GM19372 (cell line): ENCODE measurements around the gene SNRPD1.
A peak's percentile ranks its signal among the peaks of the same experiment; 100 is the strongest.
"Not testable (repeated sequence)": the region's sequence is repeated elsewhere in the genome, so short reads cannot be mapped to it uniquely, and the experiment has no call there.

Source experiments
- ATAC-seq: cut with Tn5 transposase; IDR thresholded peaks from one replicate; pipeline ENCODE4 v1.9.1; 2021; ENCODE audit warnings: mild to moderate bottlenecking, low read depth, moderate library complexity; ENCODE audit not compliant: unreplicated experiment

The SNRPD1 gene

DNA sequence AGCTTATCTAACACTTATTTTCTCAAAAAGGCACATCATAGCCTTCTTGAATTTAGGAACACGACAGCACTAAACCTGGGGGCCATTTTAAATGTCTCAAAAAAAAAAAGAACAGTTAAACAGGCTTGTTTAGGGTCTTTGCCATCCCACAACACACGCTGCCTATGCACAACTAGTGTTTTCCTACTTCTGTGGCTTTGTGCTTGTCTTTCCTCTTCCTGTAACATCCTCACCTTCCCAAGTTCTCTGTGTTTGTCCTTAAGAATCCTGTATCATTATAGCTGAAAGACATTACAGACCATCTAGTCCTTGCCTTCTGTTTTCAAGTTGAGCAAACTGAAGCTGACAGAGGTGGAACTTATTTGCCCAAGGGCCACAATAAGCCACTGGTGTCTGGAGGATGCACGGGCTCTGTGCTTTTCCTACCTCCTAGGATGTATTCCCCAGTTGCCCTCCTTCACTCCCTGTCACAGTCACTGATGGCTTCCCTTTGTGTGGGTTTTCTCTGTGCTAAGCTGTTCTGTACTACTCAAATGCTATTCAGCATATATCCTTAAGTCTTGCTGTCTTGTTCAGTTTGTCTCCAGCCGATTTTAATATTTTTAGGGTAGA is 22.6 kb downstream of the SNRPD1 start:
- no peak for ATAC-seq

DNA sequence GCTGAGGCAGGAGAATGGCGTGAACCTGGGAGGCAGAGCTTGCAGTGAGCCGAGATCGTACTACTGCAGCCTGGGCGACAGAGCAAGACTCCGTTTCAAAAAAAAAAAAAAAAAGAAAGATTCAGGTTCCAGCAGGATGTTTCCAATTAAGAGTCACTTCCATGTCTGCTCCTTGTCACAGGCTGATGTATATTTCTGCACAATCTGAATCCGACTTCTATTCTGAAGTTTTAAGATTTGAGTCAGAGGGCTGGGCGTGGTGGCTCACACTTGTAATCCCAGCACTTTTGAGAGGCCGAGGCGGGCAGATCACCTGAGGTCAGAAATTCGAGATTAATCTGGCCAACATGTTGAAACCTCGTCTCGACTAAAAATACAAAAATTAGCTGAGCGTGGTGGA is 24.7 kb downstream of the SNRPD1 start:
- no peak for ATAC-seq

DNA sequence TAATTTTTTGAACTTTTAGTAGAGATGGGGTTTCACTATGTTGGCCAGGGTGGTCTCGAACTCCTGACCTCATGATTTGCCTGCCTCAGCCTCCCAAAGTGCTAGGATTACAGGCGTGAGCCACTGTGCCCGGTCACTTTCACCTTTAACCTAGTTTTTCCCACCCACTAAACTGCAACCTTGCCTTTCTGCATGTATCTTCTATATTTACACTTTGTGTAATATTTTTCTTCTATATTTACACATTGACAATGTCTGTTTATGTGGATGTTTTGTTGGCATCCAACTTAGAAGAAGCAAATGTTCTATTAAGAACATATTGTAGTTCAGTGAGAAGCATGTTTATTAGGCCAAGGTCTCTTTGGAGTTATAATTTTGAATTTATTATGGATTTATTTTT is 26.7 kb downstream of the SNRPD1 start:
- ATAC-seq, result no peak

DNA sequence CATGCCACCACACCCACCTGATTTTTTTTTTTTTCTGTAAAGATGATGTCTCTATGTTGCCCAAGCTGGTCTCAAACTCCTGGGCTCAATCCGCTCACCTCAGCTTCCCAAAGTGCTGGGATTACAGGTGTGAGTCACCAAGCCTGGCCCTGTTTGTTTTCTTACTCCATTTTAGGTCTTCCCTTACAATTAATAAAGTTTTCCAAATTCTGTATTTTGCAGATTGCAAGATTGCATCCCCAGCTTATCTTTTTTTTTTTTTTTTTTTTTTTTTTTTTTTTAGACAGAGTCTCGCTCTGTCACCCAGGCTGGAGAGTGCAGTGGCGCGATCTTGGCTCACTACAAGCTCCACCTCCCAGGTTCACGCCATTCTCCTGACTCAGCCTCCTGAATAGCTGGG is 28.3 kb downstream of the SNRPD1 start:
- ATAC-seq, result not testable (repeated sequence)

DNA sequence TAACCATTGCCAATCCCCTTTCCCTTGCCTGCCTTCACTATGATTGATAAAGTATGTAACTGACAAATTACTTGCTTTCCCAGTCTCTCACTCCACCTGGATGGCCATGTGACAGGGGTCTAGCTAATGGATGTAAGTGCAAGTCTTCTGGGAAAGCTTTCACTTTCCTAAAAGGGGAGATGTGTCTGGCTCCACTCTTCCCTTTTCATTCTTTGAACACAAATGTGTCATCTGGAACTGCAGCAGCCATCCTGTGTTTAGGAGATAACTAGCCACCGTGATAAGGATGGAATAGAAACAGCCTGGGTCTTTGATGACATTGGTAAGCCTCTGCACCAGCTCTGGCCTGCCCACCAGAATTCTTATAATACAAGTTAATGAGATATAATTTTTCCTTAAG is 38.2 kb downstream of the SNRPD1 start:
- no peak for ATAC-seq

DNA sequence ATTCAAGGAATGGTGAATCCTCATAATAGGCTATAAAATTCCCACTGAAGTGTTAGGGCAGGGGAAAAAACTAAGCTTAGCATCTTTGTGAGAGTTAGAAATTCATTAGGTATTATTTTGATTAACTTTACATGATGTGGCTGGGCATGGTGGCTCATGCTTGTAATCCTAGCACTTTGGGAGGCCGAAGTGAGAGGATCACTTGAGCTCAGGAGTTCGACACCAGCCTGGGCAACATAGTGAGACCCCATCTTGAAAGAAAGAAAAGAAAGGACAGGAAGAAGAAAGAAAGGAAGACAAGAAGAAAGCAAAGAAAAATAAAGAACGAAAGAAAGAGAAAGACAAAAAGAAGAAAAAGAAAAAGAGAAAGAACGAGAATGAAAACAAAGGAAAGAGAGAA is 40.0 kb downstream of the SNRPD1 start:
- ATAC-seq, result no peak

DNA sequence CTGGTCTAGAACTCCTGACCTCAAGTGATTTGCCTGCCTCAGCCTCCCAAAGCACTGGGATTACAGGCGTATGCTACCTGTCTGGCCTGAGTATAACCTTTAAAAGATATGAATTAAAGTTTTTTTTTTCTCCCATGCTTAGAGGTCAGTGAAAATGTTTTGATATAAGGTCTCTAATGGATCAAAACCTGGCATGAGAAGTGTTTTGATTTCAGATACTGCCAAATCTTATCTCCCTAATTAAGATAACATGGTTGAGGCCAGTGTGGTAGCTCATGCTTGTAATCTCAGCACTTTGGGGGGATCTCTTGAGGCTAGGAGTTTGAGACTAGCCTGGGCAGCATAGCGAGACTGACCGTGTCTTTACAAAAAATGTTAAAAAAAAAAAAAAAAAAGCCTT is 41.2 kb downstream of the SNRPD1 start:
- no peak for ATAC-seq

DNA sequence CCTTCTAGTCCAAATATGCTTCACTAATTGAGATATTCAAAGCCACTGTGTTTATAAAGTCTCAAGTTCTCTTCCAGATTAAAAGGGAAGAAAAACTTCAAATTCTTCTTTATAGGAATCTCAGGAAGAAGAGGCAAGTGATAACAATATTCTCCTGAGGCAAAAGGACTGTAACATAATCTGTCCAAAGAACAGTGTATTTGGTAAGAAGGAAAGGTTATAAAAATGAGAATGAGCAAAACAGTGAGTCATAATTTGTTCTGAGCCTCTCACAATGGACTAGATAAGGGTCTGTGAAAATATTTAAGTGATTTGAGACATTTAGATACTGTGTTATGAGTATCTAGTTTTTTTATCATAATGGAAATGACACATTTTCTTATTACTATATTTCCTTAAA is 44.3 kb downstream of the SNRPD1 start:
- ATAC-seq, result no peak

DNA sequence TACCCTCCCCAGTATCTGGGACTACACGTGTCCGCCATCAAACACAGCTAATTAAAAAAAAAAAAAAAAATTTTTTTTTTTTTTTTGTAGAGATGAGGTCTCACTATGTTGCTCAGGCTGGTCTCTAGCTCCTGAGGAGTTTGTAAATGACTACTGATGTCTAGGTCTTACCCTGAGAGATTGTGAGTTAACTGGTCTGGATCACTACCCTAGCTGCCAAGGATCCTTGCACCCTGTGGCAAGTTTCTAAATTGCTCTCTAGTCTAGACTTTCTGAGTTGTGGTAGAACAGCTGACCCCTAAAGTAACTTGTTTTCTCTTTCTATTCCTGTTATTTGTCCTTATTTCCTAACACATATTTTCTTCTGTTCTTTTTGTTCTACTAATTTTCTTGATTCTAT is 48.0 kb downstream of the SNRPD1 start:
- no peak for ATAC-seq

DNA sequence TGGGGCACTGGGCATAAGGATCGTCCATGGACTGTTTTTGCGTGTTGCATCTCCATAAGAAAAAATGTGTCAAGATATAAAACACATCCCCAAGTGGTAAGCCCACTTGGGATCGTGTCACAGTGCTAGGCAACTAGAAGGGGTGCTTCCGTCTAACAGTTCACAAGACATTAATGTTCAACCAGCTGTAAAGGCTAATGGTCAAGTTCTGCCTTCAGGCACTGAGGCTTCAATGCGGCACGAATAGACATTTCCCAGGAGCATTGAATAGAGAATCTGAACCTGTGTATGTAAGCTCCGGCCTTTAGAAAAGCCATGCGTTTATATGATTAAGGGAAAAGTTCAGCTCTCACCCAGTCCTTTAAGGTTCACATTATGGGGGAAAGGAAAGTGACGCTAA is 50.5 kb downstream of the SNRPD1 start:
- ATAC-seq, result no peak

DNA sequence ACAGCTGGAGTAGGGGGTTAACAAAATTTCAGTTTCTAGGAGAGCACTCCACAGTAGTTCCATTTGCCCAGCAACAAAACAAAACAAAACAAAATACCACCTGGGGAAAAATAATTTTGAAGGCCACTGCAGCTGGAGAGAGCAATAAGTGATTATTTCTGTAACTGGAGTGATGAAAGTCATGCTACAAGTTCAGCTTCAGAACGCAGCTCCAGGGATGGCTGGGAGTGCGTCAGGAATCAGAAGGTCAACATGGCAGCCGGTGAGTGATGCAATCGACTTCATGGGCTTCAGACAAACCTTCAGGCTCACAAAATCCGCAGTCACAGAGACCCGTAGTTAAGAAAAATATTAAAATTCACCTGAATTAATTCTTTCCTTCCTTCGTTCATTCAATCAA is 51.5 kb downstream of the SNRPD1 start:
- ATAC-seq, result no peak

DNA sequence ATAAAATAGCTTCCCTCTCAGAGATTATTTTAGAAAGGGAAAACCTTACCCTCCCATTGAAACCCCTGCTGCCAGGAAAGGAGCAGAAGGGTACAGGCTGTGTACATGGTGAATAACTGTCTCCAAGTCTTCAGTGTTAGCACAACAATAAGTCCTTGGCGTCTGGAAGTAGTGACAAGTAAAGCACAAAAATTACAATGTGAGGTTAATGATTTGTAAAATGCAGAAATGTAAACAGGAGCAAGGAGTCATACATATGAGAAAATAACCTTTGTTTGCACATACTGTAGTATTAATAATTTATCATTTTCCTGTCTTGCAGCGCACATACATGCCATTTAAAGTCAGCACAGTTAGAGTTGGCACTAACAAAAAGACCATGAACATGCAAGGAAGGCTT is 52.0 kb downstream of the SNRPD1 start:
- ATAC-seq, result no peak

DNA sequence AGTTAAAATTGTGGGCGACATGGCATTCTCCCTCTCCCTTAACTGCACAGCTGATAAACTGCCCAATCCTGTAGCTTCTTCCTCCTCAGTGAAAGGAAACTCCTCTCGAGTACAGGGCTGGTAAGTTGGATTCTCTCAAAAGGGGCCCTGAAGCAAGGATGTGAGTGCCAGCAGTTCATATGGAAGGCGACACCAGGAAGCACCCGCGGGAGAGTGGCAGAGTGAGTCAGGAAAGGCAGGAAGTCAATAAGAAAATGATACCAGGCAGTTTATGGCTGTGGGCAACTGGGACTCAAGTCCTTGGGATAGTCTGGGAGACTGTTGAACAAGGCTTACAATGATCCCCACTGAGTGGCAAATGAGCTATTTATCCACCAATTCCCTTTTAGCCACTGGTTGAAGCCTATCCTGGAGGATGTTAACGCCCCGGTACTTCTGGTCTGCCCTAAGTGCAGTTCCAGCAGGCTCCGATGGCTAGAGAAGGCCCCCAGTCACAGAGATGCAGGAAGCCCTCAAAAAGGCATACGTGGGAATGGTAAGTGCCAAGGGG is 57.7 kb downstream of the SNRPD1 start:
- ATAC-seq, result no peak

DNA sequence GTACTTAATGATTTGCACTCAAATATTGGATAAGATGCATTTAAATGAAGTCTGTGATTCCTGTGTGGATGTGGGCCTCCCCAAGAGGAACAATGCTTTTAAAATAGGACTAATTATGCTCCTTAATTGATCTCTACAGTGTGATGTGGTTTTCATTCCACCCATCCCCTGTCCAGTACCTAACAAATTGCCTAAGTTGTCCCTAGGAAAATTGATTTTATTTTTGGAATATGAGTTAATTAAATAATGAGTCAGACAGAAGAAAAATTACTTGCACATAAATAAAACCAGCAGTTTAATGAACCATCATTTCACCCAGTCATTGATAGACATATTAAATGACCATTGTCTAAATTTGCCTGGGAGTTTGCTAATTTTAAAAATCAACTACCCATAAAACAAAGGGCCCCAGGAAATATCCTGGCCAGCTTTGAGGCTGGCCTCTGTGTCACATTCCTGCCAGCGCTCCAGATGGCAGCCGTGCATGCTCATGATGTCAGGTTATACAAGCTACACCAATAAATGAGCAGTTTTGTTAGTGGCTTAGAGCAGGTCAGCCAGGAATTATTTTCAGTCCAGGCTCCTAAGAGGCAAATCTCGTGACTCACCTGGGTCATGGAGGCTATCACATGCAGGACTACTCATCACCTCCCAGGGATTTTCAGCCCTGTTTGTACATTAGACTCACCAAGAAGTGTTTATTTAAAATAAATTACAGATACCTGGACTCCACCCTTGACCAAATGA is 60.6 kb downstream of the SNRPD1 start:
- ATAC-seq, result no peak

DNA sequence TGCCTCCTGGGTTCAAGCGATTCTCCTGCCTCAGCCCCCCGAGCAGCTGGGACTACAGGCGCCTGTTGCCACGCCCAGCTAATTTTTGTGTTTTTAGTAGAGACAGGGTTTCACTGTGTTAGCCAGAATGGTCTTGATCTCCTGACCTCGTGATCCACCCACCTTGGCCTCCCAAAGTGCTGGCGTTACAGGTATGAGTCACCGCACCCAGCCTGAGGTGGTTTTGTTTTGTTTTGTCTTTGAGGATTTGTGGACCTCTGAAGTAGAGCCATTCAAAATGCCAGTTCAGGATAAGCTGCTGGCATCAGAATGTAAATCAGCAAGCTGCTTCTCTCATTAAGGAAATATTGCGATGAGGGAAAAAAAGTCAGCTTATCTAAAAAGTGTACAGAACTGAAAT is 63.2 kb downstream of the SNRPD1 start:
- not testable (repeated sequence) for ATAC-seq

DNA sequence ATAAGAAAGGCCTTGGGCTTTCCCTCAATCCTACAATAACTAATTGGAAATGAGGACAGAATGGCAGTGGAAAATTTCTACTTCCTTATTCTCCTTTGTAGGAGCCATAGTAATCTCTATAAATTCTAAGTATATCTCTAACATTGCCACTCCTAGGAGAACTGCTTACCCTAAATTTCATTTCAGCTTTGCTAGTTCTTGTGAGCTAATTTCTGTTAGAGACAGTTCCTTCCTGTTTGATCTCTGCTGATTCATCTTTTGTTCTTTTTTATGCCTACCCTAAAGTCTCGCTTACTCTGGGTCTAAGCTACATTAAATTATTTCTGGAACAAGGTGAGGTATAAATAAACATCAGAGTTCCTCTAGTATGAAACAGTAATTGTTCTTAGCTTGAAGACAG is 66.7 kb downstream of the SNRPD1 start:
- ATAC-seq, result no peak

DNA sequence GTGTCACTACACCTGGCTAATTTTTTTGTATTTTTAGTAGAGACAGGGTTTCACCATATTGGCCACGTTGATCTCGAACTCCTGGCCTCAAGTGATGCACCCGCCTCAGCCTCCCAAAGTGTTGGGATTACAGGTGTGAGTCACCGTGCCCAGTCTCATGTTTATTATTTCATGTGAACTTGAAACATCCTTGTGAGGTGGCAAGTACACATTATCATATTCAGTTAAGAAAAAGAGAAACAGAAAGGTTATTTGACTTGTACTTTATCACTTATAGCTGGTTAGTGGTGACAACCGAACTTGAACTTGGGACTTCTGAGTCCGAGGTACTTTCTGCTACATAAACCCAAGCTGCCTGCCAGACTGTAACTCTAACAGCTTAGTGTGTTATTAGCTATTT is 68.0 kb downstream of the SNRPD1 start:
- no peak for ATAC-seq

DNA sequence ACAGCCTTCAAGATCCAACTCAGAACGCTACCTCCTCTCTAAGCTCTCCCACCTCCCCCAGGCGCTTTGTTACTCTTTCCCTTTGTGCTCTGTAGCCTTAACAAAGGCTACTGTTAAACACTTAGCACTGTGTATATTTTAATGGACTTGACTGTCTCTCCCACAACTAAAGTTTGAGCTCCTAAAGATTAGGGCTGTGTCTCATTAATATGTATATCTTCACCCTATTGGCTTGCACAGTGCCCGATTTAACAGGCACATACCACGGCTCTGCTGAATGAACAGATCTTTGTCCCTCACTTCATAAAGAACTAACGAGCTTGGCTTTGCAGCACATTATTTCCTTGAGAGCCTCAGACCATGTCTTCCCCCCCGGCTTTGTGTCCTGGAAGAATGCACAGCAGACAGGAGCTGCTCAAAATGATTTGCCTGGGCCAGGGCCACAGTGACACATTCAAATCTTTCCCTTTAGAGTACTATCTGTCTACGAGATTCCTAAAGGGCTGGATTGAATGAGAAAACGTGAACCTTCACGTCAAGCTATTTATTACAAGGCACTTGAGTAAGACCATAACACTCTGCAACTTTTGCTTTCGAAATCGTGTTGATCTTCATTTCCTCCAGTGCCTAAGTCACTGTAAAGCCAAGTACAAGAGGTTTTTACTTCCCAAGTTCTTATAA is 70.4 kb downstream of the SNRPD1 start:
- peak; percentile 50 for ATAC-seq
